Head of caudate nucleus (tissue), 42 donors: ENCODE results near the gene AGAP4.
"Not testable (repeated sequence)": the region's sequence is repeated elsewhere in the genome, so short reads cannot be mapped to it uniquely, and the experiment has no call there.

Experiments used
- DNase-seq, 42 donors: peaks; one replicate each; pipeline versions ENCODE4 v3.0.0 to v3.0.0-alpha.2; 2020 to 2021; ENCODE audit warnings: mixed read lengths in 7 of 42
- intact Hi-C: fragments of 100-400 bp; cut with DNase I; formaldehyde crosslinking; loops from one replicate; pipeline ENCODE4 v1.15.0; 2022

The AGAP4 gene

DNA sequence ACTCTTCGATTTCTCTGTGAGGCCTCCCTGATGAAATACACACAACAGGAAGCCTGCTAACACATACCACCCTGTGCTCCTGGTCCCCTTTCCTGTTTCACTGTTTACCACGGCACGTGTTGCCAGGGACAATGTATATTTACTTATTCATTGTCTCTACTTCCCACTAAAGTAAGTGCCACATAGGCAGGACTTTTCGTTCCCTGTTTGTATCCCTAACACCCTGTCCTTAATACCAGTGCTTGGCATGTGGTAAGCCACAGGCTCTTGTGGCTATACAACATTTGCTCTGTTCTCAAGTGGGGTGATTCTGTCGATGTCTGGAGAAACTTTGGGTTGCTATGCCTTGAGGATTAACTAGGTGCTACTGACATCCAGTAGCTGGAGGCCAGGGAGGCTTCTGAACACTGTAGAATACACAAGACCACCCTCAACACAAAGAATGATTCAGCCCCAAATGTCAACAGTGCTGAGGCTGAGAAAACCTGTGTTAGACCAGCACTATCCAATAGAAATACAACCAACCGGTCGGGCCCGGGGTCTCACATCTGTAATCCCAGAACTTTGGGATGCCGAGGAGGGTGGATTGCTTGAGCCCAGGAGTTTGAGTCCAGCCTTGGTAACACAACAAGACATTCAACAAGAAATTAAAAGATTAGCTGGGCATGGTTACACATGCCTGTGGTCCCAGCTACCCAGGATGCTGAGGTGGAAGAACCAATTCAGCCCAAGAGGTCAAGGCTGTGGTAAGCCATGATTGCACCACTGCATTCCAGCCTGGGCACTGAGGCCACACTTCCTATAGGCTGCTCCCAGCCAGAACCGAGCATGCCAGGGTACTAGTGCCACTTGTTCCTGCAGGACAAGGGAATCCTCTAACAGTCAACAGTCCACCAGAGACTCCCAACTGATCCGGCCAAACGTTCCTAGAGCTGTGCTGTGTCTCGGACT lies 44.0 kb downstream of the AGAP4 start:
- DNase-seq, intact Hi-C loops: not testable (repeated sequence)

DNA sequence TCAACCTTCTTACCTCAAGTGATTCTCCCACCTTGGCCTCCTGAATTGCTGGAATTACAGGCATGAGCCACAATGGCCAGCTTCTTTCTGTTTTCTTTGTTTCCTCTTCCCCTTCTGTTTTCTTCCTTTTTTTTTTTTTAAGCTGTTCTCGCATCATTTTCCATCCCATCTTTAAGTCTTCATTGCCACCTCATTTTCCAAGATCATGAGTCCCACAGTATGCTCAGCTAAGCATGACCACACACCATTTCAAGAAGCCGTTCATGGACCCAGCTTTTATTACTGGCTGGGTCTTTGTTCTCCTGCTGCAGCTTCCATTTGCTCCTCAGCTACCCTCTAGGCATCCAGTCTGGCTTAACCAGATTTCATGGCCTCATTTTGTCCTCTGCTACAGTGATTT lies 52.5 kb downstream of the AGAP4 start:
- intact Hi-C loops, DNase-seq: not testable (repeated sequence)

DNA sequence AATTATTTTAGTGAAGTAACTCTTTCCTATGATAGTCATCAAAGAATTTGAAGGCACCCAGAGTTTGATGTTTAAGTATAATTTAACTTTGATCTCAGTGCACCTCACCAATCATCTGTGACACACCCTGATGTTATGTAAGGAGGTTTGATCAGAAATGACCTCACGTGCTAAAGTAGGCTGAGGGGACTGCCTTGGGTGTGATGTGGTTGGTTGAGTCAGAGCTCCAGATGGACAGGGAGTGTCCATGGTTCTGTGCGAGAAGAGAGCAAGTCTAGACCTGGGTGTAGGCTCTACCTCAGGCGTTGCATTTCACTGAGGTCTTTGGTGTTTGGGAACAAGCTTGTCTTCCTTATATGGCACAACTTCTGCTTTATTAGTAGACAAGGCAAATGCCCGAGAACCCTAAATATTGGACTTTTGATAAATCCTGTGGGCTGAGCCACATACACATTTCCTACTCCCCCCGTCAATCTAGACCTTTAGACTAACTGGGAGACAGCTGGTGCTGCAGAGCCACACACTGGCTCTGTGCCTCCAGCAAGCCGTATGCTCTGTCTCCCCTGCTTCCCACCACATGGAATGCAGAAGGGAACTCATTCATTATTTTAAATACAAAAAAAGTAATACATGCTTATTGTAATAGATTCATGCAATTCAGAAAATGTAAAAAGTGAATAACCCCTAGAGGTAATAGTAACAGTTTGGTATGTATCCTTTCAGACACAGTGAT lies 56.4 kb downstream of the AGAP4 start:
- intact Hi-C loops, DNase-seq: not testable (repeated sequence)

DNA sequence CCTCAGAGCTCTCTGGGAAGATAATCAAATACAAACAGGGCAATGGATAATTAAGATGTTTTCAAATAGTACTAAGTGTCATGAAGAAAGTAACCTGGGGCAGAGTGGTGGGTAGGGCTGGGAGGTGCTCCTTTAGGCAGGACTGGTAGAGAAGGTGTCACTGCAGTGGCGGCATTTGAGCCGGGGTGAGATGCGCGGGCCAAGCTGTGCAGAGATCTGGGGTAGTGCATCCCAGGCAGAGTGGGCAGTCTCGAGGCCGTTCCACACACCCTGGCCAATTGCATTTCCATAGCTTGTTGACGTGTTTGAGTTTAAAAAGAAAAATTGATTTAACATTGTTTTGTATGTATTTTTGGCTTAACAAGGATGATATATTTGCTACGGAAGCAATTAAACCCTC lies 57.3 kb downstream of the AGAP4 start:
- intact Hi-C loops, DNase-seq: not testable (repeated sequence)

DNA sequence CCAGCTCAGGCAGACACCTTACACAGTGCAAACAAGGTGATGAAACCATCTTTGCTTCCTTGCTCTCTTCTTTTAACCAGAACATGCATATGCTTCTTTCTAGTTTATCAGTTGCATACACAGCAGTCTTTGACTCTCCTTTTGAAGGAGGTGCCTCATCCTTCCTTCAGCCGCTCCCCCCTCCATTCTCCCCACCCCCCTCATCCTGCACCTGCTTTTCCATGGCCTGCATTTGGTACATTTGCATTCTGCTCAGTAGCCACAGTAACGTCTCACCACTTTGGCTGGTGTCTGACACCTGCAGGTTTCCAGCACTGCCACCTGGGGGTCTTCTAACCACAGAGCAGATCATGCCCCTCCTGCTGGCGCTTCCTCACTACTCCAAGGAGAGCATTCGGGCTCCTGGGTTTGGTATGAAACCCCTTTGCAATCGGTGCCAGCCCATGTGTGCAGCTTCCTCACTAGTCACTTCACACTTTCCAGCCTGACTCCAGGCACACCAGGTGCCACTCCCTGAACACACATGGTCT lies 60.0 kb downstream of the AGAP4 start:
- DNase-seq, intact Hi-C loops: not testable (repeated sequence)

DNA sequence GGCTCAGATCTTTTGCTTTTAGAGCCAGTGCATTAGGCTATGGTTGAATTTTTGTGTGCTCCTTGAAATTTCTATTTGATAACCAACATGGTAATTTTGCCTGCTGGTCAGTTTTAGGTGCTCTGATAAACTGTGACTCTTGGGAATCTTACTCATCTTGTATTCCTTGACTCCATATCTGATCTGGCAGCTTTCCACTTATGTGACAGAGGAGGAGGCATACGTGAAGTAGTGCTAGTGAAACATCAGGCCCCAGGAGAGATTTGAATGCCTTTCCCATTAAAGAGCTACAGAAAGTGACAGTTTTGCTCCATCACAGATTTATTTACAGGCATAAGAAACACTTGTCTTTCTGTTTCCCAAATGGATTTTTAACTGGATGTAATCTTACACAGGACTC lies 61.1 kb downstream of the AGAP4 start:
- intact Hi-C loops, DNase-seq: not testable (repeated sequence)
